K562 (cell line): ENCODE data around the gene EDN2. TPM values are rescaled to one million over a fixed set of nuclear protein-coding genes. Genes with fewer than 3 reads are reported as not detected.

Experiments
- ATAC-seq: fragments of 200-7000 bp; cut with Tn5 transposase; 3 replicates; pipeline ENCODE4 v1.9.1; 2020; ENCODE audit warnings: moderate library complexity
- BruUV-seq: library from RNA; stranded (reverse); fragments of 400-500 nt; replicated peaks from 2 replicates; lab custom pipeline; 2021; lab: Mats Ljungman, UMichigan
- CTCF ChIA-PET: fragments of 300-600 bp; formaldehyde crosslinking; extraction: SDS; loops from one replicate; lab custom pipeline; 2021; ENCODE audit warnings: low intra/inter-chr PET ratio; lab: Yijun Ruan, JAX
- POLR2A ChIA-PET: fragments of 300-600, 350-650 bp; sonication (Branson Sonifier 250); formaldehyde crosslinking; extraction: SDS; loops from one replicate; lab custom pipeline; 2021; ENCODE audit warnings: antibody characterized with exemption, inconsistent platforms; lab: Yijun Ruan, JAX
- DNase-seq, 4 experiments: peaks; one replicate each; pipeline versions ENCODE4 v3.0.0 to v3.0.0-alpha.2; 2011 to 2018; ENCODE audit warnings: low spot score in 3 of 4, mixed read lengths in 3 of 4; ENCODE audit errors: extremely low read depth in 1 of 4
- FAIRE-seq: peaks from 2 replicates; lab custom pipeline; 2011; peaks lifted over from hg19 to GRCh38; lab: Jason Lieb, UNC
- H2AFZ ChIP-seq: 2 replicates; pipeline ENCODE4 v1.6.0; 2011; ENCODE audit warnings: low read depth, low read length, control low read depth, inconsistent platforms
- H3K27ac ChIP-seq: fragments of 200-600 bp; 3 replicates; pipeline ENCODE4 v1.8.0; 2011; ENCODE audit warnings: low read depth, mild to moderate bottlenecking, control low read depth, inconsistent platforms, low read length, moderate library complexity, mixed read lengths; ENCODE audit errors: extremely low read depth
- H3K27me3 ChIP-seq, 2 experiments: fragments of 300-600 bp in 1 of 2; 2 replicates in 1 of 2; 3 replicates in 1 of 2; pipeline versions ENCODE4 v1.6.0 to v1.8.0; 2011; ENCODE audit warnings: inconsistent platforms in 2 of 2, low read length in 2 of 2, mild to moderate bottlenecking in 1 of 2, mixed read lengths in 1 of 2, moderate library complexity in 1 of 2; ENCODE audit not compliant: control insufficient read depth in 2 of 2, insufficient read depth in 2 of 2
- H3K36me3 ChIP-seq: fragments of 300-600 bp; 3 replicates; pipeline ENCODE4 v1.8.0; 2011; ENCODE audit warnings: mild to moderate bottlenecking, low read length, inconsistent platforms; ENCODE audit not compliant: control insufficient read depth, insufficient read depth
- H3K4me1 ChIP-seq, 2 experiments: fragments of 200-600 bp in 1 of 2; replicated peaks in 1 of 2; 2 replicates in 1 of 2; 3 replicates in 1 of 2; pipeline versions ENCODE4 v1.5.1 to v1.8.0; 2011; ENCODE audit warnings: inconsistent platforms in 2 of 2, low read length in 2 of 2, mild to moderate bottlenecking in 1 of 2, mixed read lengths in 1 of 2, moderate library complexity in 1 of 2; ENCODE audit not compliant: control insufficient read depth in 2 of 2, insufficient read depth in 2 of 2
- H3K4me2 ChIP-seq: 2 replicates; pipeline ENCODE4 v1.6.1; 2011; ENCODE audit warnings: low read length, control low read depth, inconsistent platforms, mixed read lengths; ENCODE audit not compliant: insufficient read depth
- H3K4me3 ChIP-seq: fragments of 200-600 bp; sonication (generic), shearing (Covaris generic); 2 replicates; pipeline ENCODE4 v1.5.1; 2016; ENCODE audit warnings: control low read depth, inconsistent platforms
- H3K79me2 ChIP-seq: fragments of 200-600 bp; 3 replicates; pipeline ENCODE4 v1.8.0; 2011; ENCODE audit warnings: low read length, inconsistent platforms; ENCODE audit not compliant: control insufficient read depth, insufficient read depth
- H3K9ac ChIP-seq, 2 experiments: 2 replicates each; pipeline versions ENCODE4 v1.6.0 to v1.6.1; 2011; ENCODE audit warnings: low read depth in 2 of 2, low read length in 2 of 2, control low read depth in 1 of 2, inconsistent platforms in 1 of 2, mild to moderate bottlenecking in 1 of 2, mixed read lengths in 1 of 2; ENCODE audit not compliant: insufficient read depth in 1 of 2
- H3K9me1 ChIP-seq: one replicate; pipeline ENCODE4 v1.6.0; 2011; ENCODE audit warnings: inconsistent platforms, mild to moderate bottlenecking, low read length, moderate library complexity; ENCODE audit not compliant: control insufficient read depth, insufficient read depth
- H3K9me3 ChIP-seq: replicated peaks from 2 replicates; pipeline ENCODE4 v1.5.1; 2011; ENCODE audit warnings: low read depth, low read length, inconsistent platforms; ENCODE audit not compliant: control insufficient read depth, insufficient read depth
- H4K20me1 ChIP-seq: replicated peaks from 2 replicates; pipeline ENCODE4 v1.6.1; 2011; ENCODE audit warnings: low read length, inconsistent platforms, mixed read lengths; ENCODE audit not compliant: control insufficient read depth, insufficient read depth
- FOXA1 ChIP-seq: fragments of 450-650 bp; IDR thresholded peaks from 2 replicates; pipeline ENCODE4 v1.6.1; 2016; ENCODE audit warnings: mild to moderate bottlenecking, borderline replicate concordance
- GTF3C2 ChIP-seq: IDR thresholded peaks from 3 replicates; pipeline ENCODE4 v1.6.1; 2011; ENCODE audit warnings: borderline replicate concordance, mild to moderate bottlenecking, moderate library complexity; ENCODE audit not compliant: insufficient read length; ENCODE audit errors: extremely low read depth
- HLTF ChIP-seq: fragments of 450-650 bp; IDR thresholded peaks from 2 replicates; pipeline ENCODE4 v1.6.1; 2016
- HMBOX1 ChIP-seq: sonication (generic); IDR thresholded peaks from 2 replicates; pipeline ENCODE4 v1.6.1; 2016
- MCM3 ChIP-seq: fragments of 450-650 bp; IDR thresholded peaks from 2 replicates; pipeline ENCODE4 v1.6.1; 2016
- RCOR1 ChIP-seq, 2 experiments: IDR thresholded peaks; 2 replicates each; pipeline ENCODE4 v1.6.1; 2012; ENCODE audit warnings: low read depth in 2 of 2, low read length in 2 of 2, borderline replicate concordance in 1 of 2, improper control_type of control experiment in 1 of 2
- STAT6 ChIP-seq: sonication (generic); formaldehyde crosslinking; IDR thresholded peaks from 2 replicates; pipeline ENCODE4 v1.8.1; 2023; ENCODE audit warnings: mild to moderate bottlenecking, missing genetic modification reagents
- ZNF140 ChIP-seq: fragments of 250-450 bp; sonication (Bioruptor Pico); IDR thresholded peaks from 2 replicates; pipeline ENCODE4 v1.8.0; 2021; ENCODE audit warnings: moderate library complexity, mild to moderate bottlenecking, inconsistent platforms
- ZNF449 ChIP-seq: fragments of 250-450 bp; sonication (Bioruptor Pico); IDR thresholded peaks from 2 replicates; pipeline ENCODE4 v1.8.0; 2022; ENCODE audit warnings: moderate library complexity, mild to moderate bottlenecking, inconsistent platforms
- ZNF699 ChIP-seq: fragments of 250-450 bp; sonication (Bioruptor Pico); IDR thresholded peaks from 2 replicates; pipeline ENCODE4 v1.8.0; 2021; ENCODE audit warnings: mild to moderate bottlenecking, moderate library complexity; ENCODE audit not compliant: insufficient replicate concordance
- in situ Hi-C: fragments of 300-500 bp; cut with MboI; formaldehyde crosslinking; loops from 4 replicates; pipeline ENCODE4 v1.15.0; 2018; ENCODE audit warnings: inconsistent platforms, mixed read lengths
- intact Hi-C: fragments of 100-400 bp; cut with micrococcal nuclease; formaldehyde crosslinking; loops from 2 replicates; pipeline ENCODE4 v1.14.2; 2022
- polyA plus RNA-seq, 8 experiments: library from polyadenylated mRNA; depleted of rRNA in 4 of 8; stranded (reverse) in 5 of 8; unstranded in 3 of 8; fragments of >200 nt; fragmentation: Nextera tagmentation in 2 of 8; fragmentation: Illumina TruSeq in 1 of 8; extraction: Ambion mirVana in 2 of 8; extraction: Trizol in 1 of 8; gene quantifications; 2 replicates each; pipeline versions ENCODE4 v1.2.1 to v1.2.3, GENCODE V29; 2011 to 2014; ENCODE audit warnings: inconsistent platforms in 1 of 8, missing spikeins in 1 of 8
- total RNA-seq, 7 experiments: library from RNA; depleted of rRNA in 6 of 7; stranded (reverse); fragments of >200 nt in 6 of 7; fragmentation: Illumina TruSeq in 2 of 7; extraction: Trizol in 2 of 7; gene quantifications; 2 replicates each; pipeline versions ENCODE4 v1.2.1 to v1.2.3, GENCODE V29; 2011 to 2021; ENCODE audit warnings: low replicate concordance in 1 of 7

EDN2 gene
- total and polyA plus RNA-seq, 9 of the 15 experiments (the other 6 are each of a cell fraction or from before 2014, with no cell fraction given) = not detected

GRCh38 chr1:41444785-41445184, 39.7 kb downstream of the EDN2 start:
- Histone ChIP-seq H3K9me1 (no peaks in the 10 kb centered on the region), H3K4me2 (no peak overlapping the region), H3K27me3 (peaks cover 4 to 13% of the 10 kb centered on the region in 2 experiments; a peak in 2 of 5 replicates), H3K79me2 (no peaks in the 10 kb centered on the region), H3K4me1 (no peaks in the 10 kb centered on the region), H3K4me3 (no peak overlapping the region), H4K20me1 (no peaks in the 10 kb centered on the region), H2AFZ (no peak overlapping the region), H3K27ac (no peak overlapping the region), H3K9ac (no peak overlapping the region), H3K9me3 (peaks cover 8% of the 10 kb centered on the region; the same call in 1 of the 2 replicates), H3K36me3 (no peaks in the 10 kb centered on the region)
- intact Hi-C loops = no loop called here
- no peak for FAIRE-seq
- no TSS peak for BruUV-seq
- no peak for ATAC-seq
- CTCF ChIA-PET = no interaction called here
- POLR2A ChIA-PET = interaction anchor here (1.1 kb wide), 1 partner anchor 12 kb away, joined by 5 read pairs; no protein-coding TSS in a partner anchor
- in situ Hi-C loops = no loop called here
- no peak for DNase-seq
- TF ChIP-seq GTF3C2 (no peak), HMBOX1 (no peak), ZNF449 (CRISPR knock-in tag) (no peak), ZNF140 (CRISPR knock-in tag) (no peak), ZNF699 (CRISPR knock-in tag) (no peak), RCOR1 (IDR thresholded peaks at IDR 0.05; ENCODE audit: borderline replicate concordance in 1 of 2, low read depth in 2 of 2, low read length in 2 of 2) (no peak), FOXA1 (no peak), STAT6 (CRISPR knock-in tag) (no peak), HLTF (no peak), MCM3 (no peak)
